Body of pancreas (tissue), 4 donors: Measurements from ENCODE around the gene CRAT.

ENCODE experiments used
- POLR2A ChIP-seq, 3 donors: fragments of 450-650 bp; IDR thresholded peaks; one replicate each; pipeline ENCODE4 v1.6.1; 2016; ENCODE audit warnings: antibody characterized with exemption in 3 of 3, mild to moderate bottlenecking in 2 of 3
- TF ChIP-seq, protein P1 (sequence below), 7 experiments: fragments of 450-650 bp in 4 of 7; fragments of 200-600 bp in 3 of 7; sonication (generic) in 3 of 7; IDR thresholded peaks; one replicate each; pipeline ENCODE4 v1.5.1; 2016 to 2019; ENCODE audit warnings: antibody characterized with exemption in 7 of 7

DNA sequence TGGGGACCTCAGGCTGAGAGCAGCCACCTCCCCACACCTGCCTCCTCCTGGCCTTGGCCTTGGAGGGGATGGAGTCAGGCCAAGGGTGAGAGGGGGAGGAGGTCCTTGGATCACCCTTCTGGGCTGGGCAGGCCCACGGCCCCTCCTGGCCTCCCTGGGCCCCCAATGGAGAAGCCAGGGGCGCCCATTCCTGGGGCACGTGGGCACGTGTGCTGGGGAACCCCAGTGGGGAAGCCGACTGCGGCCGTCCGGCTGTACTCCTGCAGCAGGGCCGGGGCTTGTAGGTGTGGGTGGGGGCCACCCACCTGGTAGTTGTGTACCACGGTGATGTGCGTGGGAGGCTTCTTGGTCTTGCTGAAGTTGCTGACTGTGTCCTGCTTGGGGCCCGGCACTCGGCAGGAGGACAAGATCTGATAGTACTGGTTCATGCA is 8.5 kb downstream of the CRAT start:
- TF ChIP-seq, protein P1, sequence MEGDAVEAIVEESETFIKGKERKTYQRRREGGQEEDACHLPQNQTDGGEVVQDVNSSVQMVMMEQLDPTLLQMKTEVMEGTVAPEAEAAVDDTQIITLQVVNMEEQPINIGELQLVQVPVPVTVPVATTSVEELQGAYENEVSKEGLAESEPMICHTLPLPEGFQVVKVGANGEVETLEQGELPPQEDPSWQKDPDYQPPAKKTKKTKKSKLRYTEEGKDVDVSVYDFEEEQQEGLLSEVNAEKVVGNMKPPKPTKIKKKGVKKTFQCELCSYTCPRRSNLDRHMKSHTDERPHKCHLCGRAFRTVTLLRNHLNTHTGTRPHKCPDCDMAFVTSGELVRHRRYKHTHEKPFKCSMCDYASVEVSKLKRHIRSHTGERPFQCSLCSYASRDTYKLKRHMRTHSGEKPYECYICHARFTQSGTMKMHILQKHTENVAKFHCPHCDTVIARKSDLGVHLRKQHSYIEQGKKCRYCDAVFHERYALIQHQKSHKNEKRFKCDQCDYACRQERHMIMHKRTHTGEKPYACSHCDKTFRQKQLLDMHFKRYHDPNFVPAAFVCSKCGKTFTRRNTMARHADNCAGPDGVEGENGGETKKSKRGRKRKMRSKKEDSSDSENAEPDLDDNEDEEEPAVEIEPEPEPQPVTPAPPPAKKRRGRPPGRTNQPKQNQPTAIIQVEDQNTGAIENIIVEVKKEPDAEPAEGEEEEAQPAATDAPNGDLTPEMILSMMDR (IDR thresholded peaks at IDR 0.05) = no peak
- TF ChIP-seq POLR2A (IDR thresholded peaks at IDR 0.05) = no peak
